ENCODE data around the gene CERKL. TPM values are rescaled to one million over a fixed set of nuclear protein-coding genes. Genes with fewer than 3 reads are reported as not detected.

The CERKL gene
- total and polyA plus RNA-seq, 9 of the 15 experiments (the other 6 are each of a cell fraction or from before 2014, with no cell fraction given) = 0.04 to 0.08 TPM; not detected in 7

- Histone ChIP-seq H3K4me1 (replicated peaks in 1 of 2; ENCODE audit: control insufficient read depth in 2 of 2, insufficient read depth in 2 of 2, low read length in 2 of 2) (peaks cover 0 to 5% of the 10 kb centered on the region in 2 experiments; a peak in 1 of 5 replicates), H3K9ac (ENCODE audit: insufficient read depth in 1 of 2, low read depth in 2 of 2, low read length in 2 of 2) (no peak overlapping the region), H3K9me1 (ENCODE audit: control insufficient read depth, insufficient read depth, low read length) (no peaks in the 10 kb centered on the region), H3K36me3 (ENCODE audit: control insufficient read depth, insufficient read depth, low read length) (no peaks in the 10 kb centered on the region), H4K20me1 (replicated peaks; ENCODE audit: control insufficient read depth, insufficient read depth, low read length) (no peaks in the 10 kb centered on the region), H3K27ac (ENCODE audit: extremely low read depth, low read depth, low read length) (no peak overlapping the region), H3K9me3 (replicated peaks; ENCODE audit: control insufficient read depth, insufficient read depth, low read depth, low read length) (no peaks in the 10 kb centered on the region), H3K27me3 (ENCODE audit: control insufficient read depth in 2 of 2, insufficient read depth in 2 of 2, low read length in 2 of 2) (peaks cover 24 to 48% of the 10 kb centered on the region in 2 experiments; a peak in 4 of 5 replicates), H3K4me3 (no peak overlapping the region), H2AFZ (ENCODE audit: low read depth, low read length) (no peak overlapping the region), H3K4me2 (ENCODE audit: insufficient read depth, low read length) (no peak overlapping the region), H3K79me2 (ENCODE audit: control insufficient read depth, insufficient read depth, low read length) (no peaks in the 10 kb centered on the region)
- ChIA-PET CTCF (ENCODE audit: low intra/inter-chr PET ratio) (no interaction called here), POLR2A (no interaction called here)
- in situ Hi-C loops (cut with MboI) (no loop called here), intact Hi-C loops (cut with micrococcal nuclease) (no loop called here)
- BruUV-seq (replicated peaks) = no TSS peak
- TF ChIP-seq ZNF232 (CRISPR knock-in tag; IDR thresholded peaks at IDR 0.05) (no peak), MYNN (IDR thresholded peaks at IDR 0.05) (no peak), MYNN (CRISPR knock-in tag; IDR thresholded peaks at IDR 0.05) (no peak), RUNX1 (IDR thresholded peaks at IDR 0.05; ENCODE audit: low read depth) (no peak), CREBBP (IDR thresholded peaks at IDR 0.05; ENCODE audit: low read depth, low read length) (no peak), MLX (CRISPR knock-in tag; conservative IDR thresholded peaks at IDR 0.05) (no peak), BACH1 (tag; IDR thresholded peaks at IDR 0.05) (no peak), ZNF197 (CRISPR knock-in tag; IDR thresholded peaks at IDR 0.05; ENCODE audit: low read depth) (no peak), CBFB (CRISPR knock-in tag; IDR thresholded peaks at IDR 0.05) (no peak), ELF2 (CRISPR knock-in tag; IDR thresholded peaks at IDR 0.05) (no peak), PTTG1 (tag; IDR thresholded peaks at IDR 0.05; ENCODE audit: low read depth) (no peak), ZFP1 (CRISPR knock-in tag; IDR thresholded peaks at IDR 0.05) (no peak), POU5F1 (IDR thresholded peaks at IDR 0.05; ENCODE audit: borderline replicate concordance, low read depth, low read length, partially characterized antibody) (no peak), HMG20B (CRISPR knock-in tag; IDR thresholded peaks at IDR 0.05) (no peak), ZBTB34 (CRISPR knock-in tag; IDR thresholded peaks at IDR 0.05) (no peak), ZC3H8 (IDR thresholded peaks at IDR 0.05) (no peak), SLC30A9 (CRISPR knock-in tag; IDR thresholded peaks at IDR 0.05) (no peak), MLLT1 (IDR thresholded peaks at IDR 0.05) (no peak), MXD1 (CRISPR knock-in tag; IDR thresholded peaks at IDR 0.05; ENCODE audit: borderline replicate concordance, poor library complexity, severe bottlenecking) (no peak)
- FAIRE-seq = no peak
- WGBS (ENCODE audit: insufficient coverage, low coverage, missing lambda C conversion rate) = 0% methylated on average over 20 of the region's 20 CpGs
- ATAC-seq = no peak
- DNase-seq (ENCODE audit: extremely low read depth in 1 of 4, low spot score in 3 of 4) = no peak
These were observed 22.7 kb upstream of the CERKL start for GRCh38 chr2:181679544-181679979.

All from K562 (cell line).